HG02623 (cell line): ENCODE measurements around the gene SEMA5A.

ENCODE experiments used
- ATAC-seq: cut with Tn5 transposase; IDR thresholded peaks from one replicate; pipeline ENCODE4 v1.9.1; 2021; ENCODE audit warnings: moderate library complexity; ENCODE audit not compliant: unreplicated experiment

SEMA5A gene

GRCh38 chr5:9042241-9042640 is 503.6 kb downstream of the SEMA5A start:
- no peak for ATAC-seq

DNA sequence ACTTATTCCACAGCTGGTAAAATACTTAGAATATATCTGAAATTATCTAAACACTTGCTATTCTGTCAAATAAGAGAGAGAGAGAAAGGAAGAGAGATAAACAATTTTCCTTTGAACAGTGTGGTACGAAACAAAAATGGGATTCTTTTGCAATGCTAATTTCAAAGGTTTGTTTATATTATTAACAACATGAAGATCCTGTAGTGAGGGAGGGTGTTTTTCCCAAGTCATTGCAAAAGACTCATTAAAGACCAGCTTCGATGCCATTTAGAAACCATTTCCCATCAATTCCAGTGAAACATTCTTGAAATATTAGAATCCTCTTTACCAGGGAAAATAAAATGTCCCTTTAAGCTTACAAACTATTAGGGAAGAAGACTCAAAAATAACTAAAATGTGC is 505.4 kb downstream of the SEMA5A start:
- no peak for ATAC-seq

DNA sequence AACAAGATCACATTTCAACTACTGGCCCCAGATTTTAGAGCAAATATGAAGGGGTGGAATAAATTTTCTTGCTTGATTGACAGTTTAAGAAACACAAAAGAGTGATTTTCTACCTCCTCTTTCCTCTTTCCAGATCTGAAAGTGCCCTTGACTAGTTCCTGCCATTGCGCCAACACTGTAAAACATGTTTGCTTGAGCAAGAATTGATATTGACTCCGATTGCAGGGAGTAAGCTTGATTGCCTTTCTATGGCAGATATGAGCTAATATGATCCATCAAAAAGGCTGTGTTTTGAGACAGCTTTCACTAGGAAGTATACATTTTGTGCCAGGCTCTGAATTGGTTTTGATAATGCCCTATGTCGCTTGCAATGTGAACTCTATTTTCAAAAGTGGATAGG is 508.8 kb downstream of the SEMA5A start:
- no peak for ATAC-seq

DNA sequence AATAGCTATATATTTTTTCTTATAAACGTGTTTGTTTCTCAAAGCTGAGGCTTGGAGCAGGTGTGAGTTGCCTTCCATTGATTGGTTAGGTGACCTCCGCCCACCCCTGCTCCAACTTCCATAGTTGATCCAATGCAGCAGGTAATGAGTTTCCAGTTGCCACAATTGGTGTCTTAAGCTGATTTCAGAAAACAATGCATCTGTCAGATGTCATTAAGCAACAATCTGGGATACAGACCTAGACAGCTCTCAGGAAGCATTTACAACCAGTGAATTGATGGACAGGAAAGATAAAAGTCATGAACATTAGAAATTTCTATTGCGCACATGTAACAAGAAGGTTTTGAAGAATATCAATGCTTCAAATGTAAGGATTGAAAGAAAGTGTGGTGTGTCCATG is 510.5 kb downstream of the SEMA5A start:
- ATAC-seq: no peak

- no peak for ATAC-seq
Measured at GRCh38 chr5:9034649-9035048, 511.2 kb downstream of the SEMA5A start.

DNA sequence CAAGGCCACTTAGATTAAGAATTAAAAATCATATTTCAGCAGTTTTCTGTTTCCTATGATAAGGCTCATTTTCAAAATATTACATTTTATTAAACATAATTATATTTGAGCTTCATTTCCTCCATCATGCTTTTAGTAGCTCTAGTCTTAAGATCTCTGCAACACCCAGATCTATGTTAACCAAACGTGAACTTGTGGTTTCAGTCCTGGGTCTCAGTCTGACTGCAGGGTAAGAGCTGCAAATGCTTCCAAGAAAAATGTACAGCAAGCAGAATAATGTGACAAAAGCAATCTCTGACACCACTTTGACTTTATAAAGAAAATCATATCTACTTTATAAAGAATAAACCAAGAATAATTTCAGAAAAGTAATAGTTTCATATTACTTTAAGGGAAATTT is 512.4 kb downstream of the SEMA5A start:
- ATAC-seq: no peak

DNA sequence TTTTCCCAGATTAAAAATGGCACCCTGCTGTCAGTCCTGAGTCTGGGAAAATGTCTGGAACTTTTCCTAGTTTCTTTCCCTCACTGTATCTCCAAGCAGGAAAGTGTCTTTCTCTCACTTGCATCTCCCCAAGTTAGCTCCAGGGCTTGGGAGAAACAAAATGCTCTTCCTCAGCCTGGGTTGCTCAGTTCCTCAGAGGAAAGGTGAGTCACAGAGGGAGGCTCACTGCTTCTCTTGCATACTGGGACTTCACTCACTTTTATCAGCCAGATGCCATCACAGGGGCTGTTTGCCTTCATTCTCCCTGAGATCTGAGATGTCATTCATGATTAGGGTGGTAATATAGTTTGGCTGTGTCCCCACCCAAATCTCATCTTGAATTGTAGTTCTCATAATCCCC is 519.9 kb downstream of the SEMA5A start:
- ATAC-seq: no peak

DNA sequence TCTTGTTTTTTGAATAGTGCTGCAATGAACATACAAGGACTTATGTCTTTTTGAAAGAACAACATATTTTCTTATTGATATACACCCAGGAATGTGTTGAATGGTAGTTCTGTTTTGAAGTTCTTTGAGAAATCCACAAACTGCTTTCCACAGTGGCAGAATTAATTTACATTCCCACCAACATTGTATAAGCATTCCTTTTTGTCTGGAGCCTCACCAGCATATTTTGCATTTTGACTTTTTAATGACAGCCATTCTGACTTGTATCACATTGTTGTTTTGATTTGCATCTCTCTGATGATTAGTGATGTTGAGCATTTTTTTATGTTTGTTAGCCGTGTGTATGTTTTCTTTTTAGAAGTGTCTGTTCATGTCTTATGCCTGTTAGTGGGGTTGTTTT is 524.9 kb downstream of the SEMA5A start:
- no peak for ATAC-seq

DNA sequence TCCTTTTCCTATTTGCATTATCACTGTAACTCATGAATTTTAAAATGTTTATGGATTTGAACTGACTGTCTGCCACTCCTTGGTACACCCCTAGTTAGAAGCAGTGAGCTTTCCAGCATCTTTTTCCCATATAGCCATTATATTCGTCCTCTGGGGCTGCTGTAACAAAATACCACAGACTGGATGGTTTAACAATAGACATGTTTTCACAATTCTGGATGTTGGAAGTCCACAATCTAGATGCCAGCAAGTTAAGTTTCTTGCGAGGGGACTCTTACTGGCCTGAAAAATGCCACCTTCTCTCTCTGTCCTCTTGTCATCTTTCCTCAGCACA is 530.0 kb downstream of the SEMA5A start:
- no peak for ATAC-seq

DNA sequence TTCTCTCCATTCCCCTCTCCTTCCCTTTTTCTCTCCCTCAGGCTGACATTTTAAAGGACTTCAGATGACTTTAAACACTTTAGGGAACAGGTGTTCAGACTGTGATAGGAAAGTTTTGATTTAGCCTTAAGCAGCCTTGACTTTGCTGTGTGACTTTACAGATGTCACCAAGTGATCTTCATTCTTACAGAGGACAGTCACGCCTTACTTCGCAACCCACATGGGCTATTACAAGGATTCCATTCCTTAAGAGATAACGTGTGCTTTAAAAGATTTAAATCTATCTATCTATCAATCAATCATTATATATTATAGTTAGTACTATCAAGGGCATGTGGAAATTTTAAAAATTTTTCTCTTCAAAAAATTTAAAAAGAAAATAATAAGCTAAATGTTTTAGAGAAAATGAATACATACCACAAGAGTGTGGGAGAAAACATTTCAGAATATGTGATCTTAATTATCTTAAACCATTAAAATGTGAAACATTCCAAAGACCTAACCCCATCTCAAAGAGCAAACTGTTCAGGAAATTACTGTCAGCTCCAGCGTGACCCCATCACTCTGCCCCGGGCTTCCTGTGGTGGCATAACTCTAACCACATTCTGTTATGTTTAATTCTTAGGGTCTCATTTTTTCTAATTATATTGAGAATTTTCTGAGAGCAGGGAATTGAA is 530.5 kb downstream of the SEMA5A start:
- ATAC-seq: no peak

GRCh38 chr5:9013147-9013546 is 532.7 kb downstream of the SEMA5A start:
- no peak for ATAC-seq

GRCh38 chr5:9009931-9010651 is 535.8 kb downstream of the SEMA5A start:
- ATAC-seq: no peak

DNA sequence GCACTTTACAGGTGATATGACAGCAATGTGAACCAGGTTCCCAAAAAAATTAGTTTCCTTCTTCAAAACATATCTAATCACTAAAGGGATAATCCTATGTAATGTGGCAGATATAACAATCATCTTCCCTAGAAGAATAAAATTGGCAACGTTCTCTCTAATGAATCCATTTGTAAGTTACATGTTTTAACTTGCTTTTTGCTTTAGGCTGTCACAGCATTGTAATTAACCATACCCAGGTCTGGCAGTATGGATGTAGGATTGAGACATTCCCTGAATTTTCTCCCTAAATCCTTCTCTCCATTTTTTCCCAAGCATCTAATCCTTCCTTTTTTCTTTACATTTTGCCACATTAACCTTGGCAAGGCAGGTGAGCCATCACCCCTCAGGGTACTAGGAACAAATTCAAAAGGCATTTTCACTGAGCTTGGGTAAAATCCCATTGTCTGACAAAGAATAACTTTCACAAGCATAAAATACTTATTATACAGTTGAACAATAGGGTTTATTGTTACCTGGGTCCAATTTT is 548.3 kb downstream of the SEMA5A start:
- no peak for ATAC-seq

GRCh38 chr5:8993031-8993430 is 552.8 kb downstream of the SEMA5A start:
- ATAC-seq: no peak
